ENCODE measurements around the gene MISP.

Gene MISP

DNA sequence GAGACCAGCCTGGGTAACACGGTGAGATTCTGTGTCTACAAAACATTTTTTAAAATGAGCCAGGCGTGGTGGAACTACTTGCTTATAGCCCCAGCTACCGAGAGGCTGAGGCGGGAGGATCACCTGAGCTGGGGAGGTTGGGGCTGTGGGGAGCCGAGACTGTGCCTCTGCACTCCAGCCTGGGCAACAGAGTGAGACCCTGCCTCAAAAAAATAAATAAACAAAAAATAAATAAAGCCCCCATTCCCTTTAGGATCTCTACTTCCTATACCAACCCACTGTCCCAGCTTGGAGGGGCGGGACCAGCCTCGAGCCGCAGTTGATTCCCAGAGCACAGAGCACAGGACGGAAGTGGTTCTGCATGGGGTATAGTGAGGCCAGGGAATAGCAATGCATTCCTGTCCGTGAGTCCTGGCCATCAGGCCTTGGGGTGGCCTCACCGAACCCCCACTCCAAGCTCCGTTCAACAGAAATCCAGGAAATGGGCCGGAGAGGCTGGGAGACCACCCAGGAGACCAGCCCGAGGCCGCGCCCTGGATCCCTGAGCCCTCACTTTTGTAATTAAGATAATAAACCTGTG, 41.5 kb downstream of the MISP start:
- TF ChIP-seq, protein P1, sequence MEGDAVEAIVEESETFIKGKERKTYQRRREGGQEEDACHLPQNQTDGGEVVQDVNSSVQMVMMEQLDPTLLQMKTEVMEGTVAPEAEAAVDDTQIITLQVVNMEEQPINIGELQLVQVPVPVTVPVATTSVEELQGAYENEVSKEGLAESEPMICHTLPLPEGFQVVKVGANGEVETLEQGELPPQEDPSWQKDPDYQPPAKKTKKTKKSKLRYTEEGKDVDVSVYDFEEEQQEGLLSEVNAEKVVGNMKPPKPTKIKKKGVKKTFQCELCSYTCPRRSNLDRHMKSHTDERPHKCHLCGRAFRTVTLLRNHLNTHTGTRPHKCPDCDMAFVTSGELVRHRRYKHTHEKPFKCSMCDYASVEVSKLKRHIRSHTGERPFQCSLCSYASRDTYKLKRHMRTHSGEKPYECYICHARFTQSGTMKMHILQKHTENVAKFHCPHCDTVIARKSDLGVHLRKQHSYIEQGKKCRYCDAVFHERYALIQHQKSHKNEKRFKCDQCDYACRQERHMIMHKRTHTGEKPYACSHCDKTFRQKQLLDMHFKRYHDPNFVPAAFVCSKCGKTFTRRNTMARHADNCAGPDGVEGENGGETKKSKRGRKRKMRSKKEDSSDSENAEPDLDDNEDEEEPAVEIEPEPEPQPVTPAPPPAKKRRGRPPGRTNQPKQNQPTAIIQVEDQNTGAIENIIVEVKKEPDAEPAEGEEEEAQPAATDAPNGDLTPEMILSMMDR (conservative IDR thresholded peaks at IDR 0.05; ENCODE audit: low read depth, low read length): no peak
- DNase-seq (ENCODE audit: low read depth): no peak
- H3K4me3 ChIP-seq (ENCODE audit: low read depth, low read length): no peak overlapping the region

DNA sequence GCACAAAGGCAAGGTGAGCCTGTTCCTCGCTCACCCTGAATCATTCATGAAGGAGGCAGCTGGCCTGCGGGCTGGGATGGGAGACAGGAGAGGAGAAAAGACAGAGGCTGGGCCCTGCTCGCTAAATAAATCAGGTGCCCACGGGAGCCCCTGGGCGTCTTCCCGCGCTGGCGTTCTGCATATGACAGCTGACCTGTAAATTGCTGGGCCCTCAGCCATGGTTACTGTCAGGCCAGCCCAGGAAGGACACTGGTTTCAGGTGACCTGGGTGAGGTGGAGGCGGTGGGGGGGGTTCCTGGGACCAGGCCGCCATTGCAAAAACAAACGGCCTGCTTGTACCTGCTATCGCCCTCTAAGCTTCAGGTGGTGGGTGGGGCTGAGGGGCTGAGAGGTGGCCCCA, 42.9 kb downstream of the MISP start:
- H3K4me3 ChIP-seq (ENCODE audit: low read depth, low read length): no peak overlapping the region
- TF ChIP-seq, protein P1 (conservative IDR thresholded peaks at IDR 0.05; ENCODE audit: low read depth, low read length): no peak
- DNase-seq (ENCODE audit: low read depth): no peak

DNA sequence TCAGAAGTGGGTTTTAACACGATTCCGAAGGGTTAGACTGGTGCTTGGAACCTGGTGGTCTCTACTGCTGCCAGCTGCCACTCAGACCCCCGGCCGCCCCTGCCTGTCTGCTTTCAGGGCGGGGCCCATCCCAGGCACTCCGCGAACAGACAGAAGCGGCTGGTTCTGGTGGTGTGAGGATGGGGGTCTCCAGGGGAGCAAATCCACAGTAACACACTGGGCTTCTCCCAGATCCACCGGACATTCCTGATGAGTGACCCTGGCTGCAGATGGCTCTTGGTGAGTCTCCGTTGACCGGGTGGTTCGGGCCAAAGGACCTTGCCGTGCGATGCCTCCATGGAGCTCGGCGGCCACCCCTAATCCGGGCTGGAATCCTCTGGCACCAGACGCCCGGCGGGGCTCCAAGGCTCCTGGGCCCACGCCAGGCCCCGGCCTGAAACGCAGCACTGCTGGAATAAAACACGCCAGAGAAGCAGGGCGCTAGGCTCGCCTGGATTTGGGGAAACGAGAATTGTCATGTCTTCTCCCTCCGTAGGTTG, 44.2 kb downstream of the MISP start:
- DNase-seq (ENCODE audit: low read depth): no peak
- TF ChIP-seq, protein P1 (conservative IDR thresholded peaks at IDR 0.05; ENCODE audit: low read depth, low read length): no peak
- H3K4me3 ChIP-seq (ENCODE audit: low read depth, low read length): no peak overlapping the region

DNA sequence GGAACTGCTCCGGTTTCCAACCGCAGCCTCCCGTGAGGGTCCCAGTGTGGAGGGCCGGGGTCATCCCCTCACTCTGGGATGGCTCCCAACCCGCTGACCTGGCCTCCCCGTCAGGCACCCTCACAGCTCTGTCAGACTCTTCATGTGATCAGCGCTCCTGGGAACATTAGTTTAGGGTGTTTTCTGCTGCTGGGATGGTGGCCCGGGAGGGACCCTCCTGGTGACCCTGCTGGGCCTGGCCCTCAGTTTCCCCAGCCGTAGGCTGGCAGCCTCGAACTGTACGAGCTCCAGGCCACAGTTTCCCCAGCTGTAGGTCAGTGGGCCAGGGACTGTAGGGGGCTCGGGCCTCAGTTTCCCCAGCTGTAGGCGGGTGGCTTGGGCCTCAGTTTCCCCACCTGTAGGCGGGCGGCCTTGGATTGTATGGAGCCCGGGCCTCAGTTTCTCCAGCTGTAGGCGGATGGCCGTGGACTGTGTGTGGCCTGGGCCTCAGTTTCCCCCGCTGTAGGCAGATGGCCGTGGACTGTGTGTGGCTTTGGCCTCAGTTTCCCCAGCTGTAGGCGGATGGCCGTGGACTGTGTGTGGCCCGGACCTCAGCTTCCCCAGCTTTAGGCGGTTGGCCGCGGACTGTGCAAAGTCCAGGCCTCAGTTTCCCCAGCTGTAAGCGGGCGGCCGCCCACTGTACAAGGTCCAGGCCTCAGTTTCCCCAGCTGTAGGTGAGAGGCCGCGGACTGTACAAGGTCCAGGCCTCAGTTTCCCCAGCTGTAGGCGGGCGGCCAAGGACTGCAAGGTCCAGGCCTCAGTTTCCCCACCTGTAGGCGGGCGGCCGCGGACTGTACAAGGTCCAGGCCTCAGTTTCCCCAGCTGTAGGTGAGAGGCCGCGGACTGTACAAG, 45.0 kb downstream of the MISP start:
- peak overlapping the region; percentile 72 for H3K4me3 ChIP-seq (ENCODE audit: low read depth, low read length)

DNA sequence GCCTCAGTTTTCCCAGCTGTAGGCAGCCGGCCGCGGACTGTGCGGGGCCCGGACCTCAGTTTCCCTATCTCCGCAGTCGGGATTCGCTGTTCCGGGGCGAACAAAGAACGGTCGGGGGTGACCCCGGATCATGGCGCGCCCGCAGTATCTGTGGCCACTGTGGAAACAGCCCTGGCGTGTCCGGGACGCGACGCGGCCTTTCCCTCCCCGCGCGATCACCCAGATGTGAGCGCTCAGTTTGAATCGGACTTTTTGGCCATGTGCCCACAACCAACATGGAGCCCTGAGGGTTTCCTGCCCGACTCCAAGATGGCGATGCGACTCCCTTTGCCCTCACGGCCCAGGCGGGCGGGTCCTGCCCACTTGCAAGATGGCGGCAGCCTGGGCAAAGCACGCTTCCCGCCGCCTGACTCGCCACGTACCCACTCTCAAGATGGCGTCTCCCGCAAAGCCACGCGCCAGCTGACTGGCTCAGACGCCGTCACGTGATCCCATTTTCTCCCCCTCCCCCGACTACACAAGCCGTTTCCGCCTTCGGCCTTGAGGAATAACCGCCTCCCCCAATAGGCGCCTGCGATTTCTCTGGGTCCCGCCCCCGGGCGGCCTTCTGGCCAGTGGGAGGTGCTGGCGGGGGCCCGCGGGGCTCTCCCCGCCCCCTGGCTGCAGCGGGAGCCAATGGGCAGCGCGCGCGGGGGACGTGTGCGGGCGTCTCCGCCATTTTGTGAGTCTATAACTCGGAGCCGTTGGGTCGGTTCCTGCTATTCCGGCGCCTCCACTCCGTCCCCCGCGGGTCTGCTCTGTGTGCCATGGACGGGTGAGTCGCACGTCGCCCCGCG, 46.0 kb downstream of the MISP start, which contains the start of gene PTBP1:
Gene PTBP1 (plus strand): TSS at position 761 of the 836 bp plus-strand sequence. CDS start 46 bp downstream, at position 807.
- TF ChIP-seq, protein P1 (conservative IDR thresholded peaks at IDR 0.05; ENCODE audit: low read depth, low read length): peak; percentile 7
- peak within 1 kb of the TSS; percentile 84 for H3K4me3 ChIP-seq (ENCODE audit: low read depth, low read length)
- peak; percentile 100 for DNase-seq (ENCODE audit: low read depth)

More for the DNA sequence above, 45.0 kb downstream of the MISP start:
- no peak for DNase-seq (ENCODE audit: low read depth)
- TF ChIP-seq, protein P1 (conservative IDR thresholded peaks at IDR 0.05; ENCODE audit: low read depth, low read length): no peak

DNA sequence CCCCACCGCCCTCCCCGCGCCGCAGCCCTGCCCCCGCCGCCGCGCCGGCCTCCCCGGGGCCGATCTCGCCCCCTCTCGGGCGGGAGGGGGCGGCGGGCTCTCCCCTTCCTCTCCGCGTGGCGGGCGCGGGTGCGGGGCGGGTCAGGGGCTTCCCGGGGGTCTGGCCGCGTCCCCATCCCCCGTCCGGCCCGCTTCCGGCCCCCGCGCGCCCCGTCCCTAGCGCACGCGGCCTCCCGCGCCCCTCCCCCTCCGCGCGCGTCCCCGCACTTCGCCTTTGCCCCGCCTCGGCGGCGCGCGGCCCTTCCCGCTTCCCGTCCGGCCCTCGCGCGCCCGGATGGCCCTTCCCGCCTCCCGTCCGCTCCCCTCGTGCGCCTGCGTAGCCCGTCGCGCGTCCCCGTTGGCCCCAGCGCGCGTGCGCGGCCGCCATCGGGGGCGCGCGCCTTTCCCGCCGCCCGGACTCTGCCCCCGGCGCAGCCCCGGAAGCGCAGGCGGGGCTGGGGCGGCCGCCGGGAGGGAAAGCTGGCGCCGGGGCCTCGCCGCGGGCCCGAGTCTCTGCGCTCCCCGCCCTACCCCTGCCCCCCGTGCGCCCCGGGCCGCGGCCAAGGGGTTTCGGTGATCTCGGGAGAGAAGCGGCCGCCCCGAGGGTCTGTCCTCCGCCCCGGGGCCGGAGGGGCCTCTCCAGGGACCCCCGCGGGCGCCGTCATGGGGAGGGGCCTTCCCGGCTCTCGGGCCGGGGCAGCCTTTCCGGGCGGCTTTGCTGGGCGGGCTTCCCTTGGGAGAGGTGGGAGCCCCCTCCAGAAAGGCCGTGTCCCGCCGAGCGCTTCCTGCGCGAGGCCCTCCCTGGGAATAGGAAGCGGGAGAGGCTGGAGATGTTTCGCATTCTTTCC, 46.9 kb downstream of the MISP start:
- peak; percentile 92 for DNase-seq (ENCODE audit: low read depth)
- TF ChIP-seq, protein P1 (conservative IDR thresholded peaks at IDR 0.05; ENCODE audit: low read depth, low read length): no peak
- H3K4me3 ChIP-seq (ENCODE audit: low read depth, low read length): peak overlapping the region; percentile 84
